Upper lobe of left lung (tissue), 4 donors: Measurements from ENCODE around the gene KCNQ2.

Experiments
- CTCF ChIP-seq, 6 experiments: fragments of 450-650 bp in 4 of 6; fragments of 200-600 bp in 2 of 6; sonication (generic) in 2 of 6; IDR thresholded peaks; one replicate each; pipeline ENCODE4 v1.5.1; 2016 to 2019; ENCODE audit warnings: antibody characterized with exemption in 6 of 6
- EP300 ChIP-seq, 4 donors: sonication (generic); formaldehyde crosslinking; IDR thresholded peaks; one replicate each; pipeline ENCODE4 v1.5.1; 2017; ENCODE audit warnings: antibody characterized with exemption in 4 of 4, control low read depth in 2 of 4
- POLR2A ChIP-seq, 4 donors: fragments of 450-650 bp; IDR thresholded peaks; one replicate each; pipeline ENCODE4 v1.5.1; 2016 to 2017; ENCODE audit warnings: antibody characterized with exemption in 4 of 4, mild to moderate bottlenecking in 2 of 4
- POLR2AphosphoS5 ChIP-seq, 2 donors: sonication (generic); formaldehyde crosslinking; IDR thresholded peaks; one replicate each; pipeline ENCODE4 v1.5.1; 2017; ENCODE audit warnings: antibody characterized with exemption in 2 of 2

- TF ChIP-seq CTCF (IDR thresholded peaks at IDR 0.05) (no peak), POLR2A (IDR thresholded peaks at IDR 0.05) (no peak), POLR2AphosphoS5 (IDR thresholded peaks at IDR 0.05) (no peak), EP300 (IDR thresholded peaks at IDR 0.05) (no peak)
Observed at GRCh38 chr20:63464289-63464635, 8.2 kb downstream of the KCNQ2 start.
